ENCODE data around the gene NSD1. TPM values are rescaled to one million over a fixed set of nuclear protein-coding genes. Genes with fewer than 3 reads are reported as not detected.

The NSD1 gene
- total and polyA plus RNA-seq, 2 experiments from 2014 or later = 26.6 to 28.8 TPM

DNA sequence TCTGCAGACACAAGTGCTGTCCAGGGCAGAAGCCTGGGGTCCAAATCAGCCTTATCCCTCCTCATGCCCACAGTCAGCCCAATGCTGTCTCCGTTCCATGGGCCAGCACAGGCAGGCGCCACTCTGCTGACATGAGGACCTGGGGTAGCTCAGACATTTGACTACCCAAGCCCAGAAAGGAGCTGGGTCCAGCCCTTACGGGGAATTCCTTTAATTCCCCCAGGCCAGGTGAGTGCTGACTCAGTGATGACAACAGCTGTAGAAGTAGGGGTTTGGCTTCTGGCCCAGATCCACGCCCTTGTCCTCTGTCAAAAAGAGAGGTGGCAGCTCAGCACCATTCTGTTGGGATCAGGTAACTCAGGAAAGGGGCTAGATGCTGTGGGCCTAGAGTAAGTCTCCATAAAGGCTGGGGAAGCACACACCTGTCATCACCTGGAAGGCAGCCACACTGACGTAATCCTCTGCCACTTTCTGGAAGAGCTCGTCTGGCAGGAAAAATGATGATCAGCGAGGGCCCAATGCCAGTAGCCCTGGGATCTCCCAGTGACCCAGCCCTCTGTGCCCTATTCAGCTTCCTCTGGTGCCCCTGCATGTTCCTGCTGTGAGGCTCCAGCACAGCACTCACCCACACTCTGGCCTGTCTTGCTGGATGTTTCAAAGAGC, 168.1 kb downstream of the NSD1 start:
- 77% methylated on average over 7 of the region's 7 CpGs for WGBS (ENCODE audit: low lambda C conversion rate, missing lambda C conversion rate)
- no peak for DNase-seq (ENCODE audit: low spot score)
- H3K4me1 ChIP-seq (ENCODE audit: insufficient read depth) = peaks cover 37% of the 10 kb centered on the region
- H3K9me2 ChIP-seq (replicated peaks; ENCODE audit: insufficient read depth) = no peaks in the 10 kb centered on the region
- H3K9me3 ChIP-seq (ENCODE audit: low read depth) = no peaks in the 10 kb centered on the region
- peak overlapping the region; percentile 91 for H3K27ac ChIP-seq
- H3K36me3 ChIP-seq (replicated peaks; ENCODE audit: insufficient read depth, low read depth) = no peaks in the 10 kb centered on the region
- no peak overlapping the region for H3K4me3 ChIP-seq
- H4K20me1 ChIP-seq (ENCODE audit: insufficient read depth, poor library complexity, severe bottlenecking) = peaks cover 17% of the 10 kb centered on the region
- H3K79me2 ChIP-seq = peaks cover 47% of the 10 kb centered on the region
- H3K4me2 ChIP-seq = peak overlapping the region; percentile 95
- H2AFZ ChIP-seq = no peak overlapping the region
- TF ChIP-seq EZH2phosphoT487 (IDR thresholded peaks at IDR 0.05; ENCODE audit: low read depth, severe bottlenecking, unreplicated experiment) (no peak), EZH2 (IDR thresholded peaks at IDR 0.05; ENCODE audit: borderline replicate concordance) (no peak)
- TF ChIP-seq, protein P1, sequence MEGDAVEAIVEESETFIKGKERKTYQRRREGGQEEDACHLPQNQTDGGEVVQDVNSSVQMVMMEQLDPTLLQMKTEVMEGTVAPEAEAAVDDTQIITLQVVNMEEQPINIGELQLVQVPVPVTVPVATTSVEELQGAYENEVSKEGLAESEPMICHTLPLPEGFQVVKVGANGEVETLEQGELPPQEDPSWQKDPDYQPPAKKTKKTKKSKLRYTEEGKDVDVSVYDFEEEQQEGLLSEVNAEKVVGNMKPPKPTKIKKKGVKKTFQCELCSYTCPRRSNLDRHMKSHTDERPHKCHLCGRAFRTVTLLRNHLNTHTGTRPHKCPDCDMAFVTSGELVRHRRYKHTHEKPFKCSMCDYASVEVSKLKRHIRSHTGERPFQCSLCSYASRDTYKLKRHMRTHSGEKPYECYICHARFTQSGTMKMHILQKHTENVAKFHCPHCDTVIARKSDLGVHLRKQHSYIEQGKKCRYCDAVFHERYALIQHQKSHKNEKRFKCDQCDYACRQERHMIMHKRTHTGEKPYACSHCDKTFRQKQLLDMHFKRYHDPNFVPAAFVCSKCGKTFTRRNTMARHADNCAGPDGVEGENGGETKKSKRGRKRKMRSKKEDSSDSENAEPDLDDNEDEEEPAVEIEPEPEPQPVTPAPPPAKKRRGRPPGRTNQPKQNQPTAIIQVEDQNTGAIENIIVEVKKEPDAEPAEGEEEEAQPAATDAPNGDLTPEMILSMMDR (IDR thresholded peaks at IDR 0.05; ENCODE audit: poor library complexity) = no peak
- H3K27me3 ChIP-seq = no peaks in the 10 kb centered on the region

DNA sequence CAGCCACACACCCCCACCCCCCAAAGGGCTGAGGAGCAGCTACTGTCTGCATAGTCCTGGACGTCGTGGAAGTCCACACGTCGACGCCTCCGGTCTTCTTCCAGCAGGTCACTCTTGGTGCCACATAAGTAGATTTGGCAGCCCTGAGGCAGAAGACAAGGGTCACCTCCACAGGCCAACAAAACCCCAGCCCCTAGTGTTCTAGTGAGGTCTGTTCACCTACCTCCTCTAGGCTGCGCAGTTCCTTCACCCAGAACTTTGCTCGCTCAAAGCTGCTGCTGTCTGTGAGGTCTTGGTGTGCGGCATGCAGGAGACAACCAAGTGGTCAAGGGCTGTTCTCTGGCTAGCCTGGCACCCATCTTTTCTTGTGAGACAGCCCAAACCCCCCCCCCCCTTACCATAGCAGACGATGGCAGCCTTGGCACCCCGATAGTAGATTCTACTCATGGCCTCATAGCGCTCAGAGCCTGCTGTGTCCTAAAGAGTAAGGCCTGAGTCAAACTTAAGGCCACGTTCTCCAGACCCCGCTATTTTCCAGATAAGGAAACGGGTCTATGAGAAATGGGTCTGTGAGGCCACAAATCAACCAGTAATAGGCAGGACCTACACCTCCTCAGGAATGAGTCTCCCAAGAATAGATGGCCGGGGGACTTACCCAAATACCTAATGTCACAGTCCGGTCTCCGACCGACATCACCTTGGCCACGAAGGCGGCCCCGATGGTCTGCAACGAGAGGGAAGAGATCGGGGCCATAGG, 169.0 kb downstream of the NSD1 start:
- WGBS (ENCODE audit: low lambda C conversion rate, missing lambda C conversion rate) = 43% methylated on average over 22 of the region's 24 CpGs
- Histone ChIP-seq H3K27me3 (no peaks in the 10 kb centered on the region), H3K36me3 (replicated peaks; ENCODE audit: insufficient read depth, low read depth) (no peaks in the 10 kb centered on the region), H3K4me1 (ENCODE audit: insufficient read depth) (peaks cover 37% of the 10 kb centered on the region), H3K79me2 (peaks cover 47% of the 10 kb centered on the region), H3K27ac (peak overlapping the region; percentile 97), H3K9me3 (ENCODE audit: low read depth) (no peaks in the 10 kb centered on the region), H4K20me1 (ENCODE audit: insufficient read depth, poor library complexity, severe bottlenecking) (peaks cover 17% of the 10 kb centered on the region), H3K4me2 (peak overlapping the region; percentile 95), H2AFZ (peak overlapping the region; percentile 98), H3K4me3 (peak overlapping the region; percentile 66), H3K9me2 (replicated peaks; ENCODE audit: insufficient read depth) (no peaks in the 10 kb centered on the region)
- no peak for DNase-seq (ENCODE audit: low spot score)
- TF ChIP-seq EZH2 (IDR thresholded peaks at IDR 0.05; ENCODE audit: borderline replicate concordance) (no peak), EZH2phosphoT487 (IDR thresholded peaks at IDR 0.05; ENCODE audit: low read depth, severe bottlenecking, unreplicated experiment) (no peak)
- TF ChIP-seq, protein P1 (IDR thresholded peaks at IDR 0.05; ENCODE audit: poor library complexity) = no peak

DNA sequence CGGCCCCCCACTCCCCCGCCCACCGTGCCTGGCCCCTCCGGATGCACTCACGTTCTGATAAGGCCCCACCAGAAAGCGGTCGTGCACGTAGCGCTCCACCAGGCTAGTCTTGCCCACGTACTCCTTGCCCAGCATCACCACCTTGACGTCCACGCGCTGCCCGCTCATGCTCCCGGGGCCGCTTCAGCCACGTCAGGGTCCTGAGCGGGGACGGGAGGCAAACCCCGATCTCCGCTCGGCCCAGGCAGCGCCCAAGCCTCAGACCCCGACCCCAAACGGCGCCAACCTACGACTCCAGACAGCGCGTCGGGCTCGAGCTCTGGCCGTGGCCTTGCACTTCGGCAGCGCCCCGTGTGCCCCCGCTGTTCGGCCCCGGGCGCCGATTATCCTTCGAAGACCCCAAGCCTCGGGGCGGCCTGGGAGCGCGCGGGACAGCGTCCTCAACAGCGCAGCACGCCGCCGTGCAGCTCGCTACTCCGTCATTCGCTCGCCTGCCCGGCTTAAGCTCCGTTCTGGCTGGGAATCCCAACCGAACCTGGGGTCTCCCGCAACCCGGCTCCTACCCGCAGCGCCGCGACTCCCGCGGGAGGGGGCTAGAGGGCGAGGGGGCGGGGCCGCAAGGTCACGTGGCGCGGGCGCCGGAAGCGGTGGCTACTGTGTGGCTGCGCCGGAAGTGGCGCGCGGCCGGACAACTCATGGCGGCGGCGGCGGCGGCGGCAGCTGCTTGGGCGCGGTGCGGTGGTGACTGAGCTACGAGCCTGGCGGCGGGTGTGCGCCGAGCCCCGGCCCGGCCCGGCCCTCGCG, 169.8 kb downstream of the NSD1 start, which contains the start of the genes PRELID1 and RAB24:
TSS of gene PRELID1 (plus strand) at position 679 of the 804 bp plus-strand sequence. CDS start 187 bp downstream, outside the sequence.
TSS of gene RAB24 (minus strand) at position 599 of the 804 bp plus-strand sequence. CDS start at position 168, 431 bp downstream.
- Histone ChIP-seq H3K9me3 (ENCODE audit: low read depth) (no peaks in the 10 kb centered on the region), H3K4me1 (ENCODE audit: insufficient read depth) (peaks cover 37% of the 10 kb centered on the region), H3K27ac (peak within 1 kb of the TSS; percentile 97), H3K9me2 (replicated peaks; ENCODE audit: insufficient read depth) (no peaks in the 10 kb centered on the region), H2AFZ (peak within 1 kb of the TSS; percentile 98), H3K79me2 (peaks cover 47% of the 10 kb centered on the region), H3K27me3 (no peaks in the 10 kb centered on the region), H3K4me2 (peak within 1 kb of the TSS; percentile 95), H4K20me1 (ENCODE audit: insufficient read depth, poor library complexity, severe bottlenecking) (peaks cover 17% of the 10 kb centered on the region), H3K36me3 (replicated peaks; ENCODE audit: insufficient read depth, low read depth) (no peaks in the 10 kb centered on the region), H3K4me3 (peak within 1 kb of the TSS; percentile 66)
- TF ChIP-seq, protein P1 (IDR thresholded peaks at IDR 0.05; ENCODE audit: poor library complexity) = peak; percentile 43
- TF ChIP-seq EZH2 (IDR thresholded peaks at IDR 0.05; ENCODE audit: borderline replicate concordance) = no peak
- no peak for TF ChIP-seq EZH2phosphoT487 (IDR thresholded peaks at IDR 0.05; ENCODE audit: low read depth, severe bottlenecking, unreplicated experiment)
- 1% methylated on average over 57 of the region's 100 CpGs for WGBS (ENCODE audit: low lambda C conversion rate, missing lambda C conversion rate)
- peak; percentile 96 for DNase-seq (ENCODE audit: low spot score)
